Posterior vena cava (tissue), 2 donors: ENCODE data around the gene ACSS1. TPM values are rescaled to one million over a fixed set of nuclear protein-coding genes. Genes with fewer than 3 reads are reported as not detected.

Source experiments
- DNase-seq: peaks from one replicate; pipeline ENCODE4 v3.0.0-alpha.2; 2020; ENCODE audit warnings: low spot score
- intact Hi-C, 2 donors: fragments of 100-400 bp; cut with DNase I; formaldehyde crosslinking; loops; one replicate each; pipeline versions ENCODE4 v1.14.1 to v1.14.2; 2022 to 2023
- total RNA-seq, 2 donors: library from RNA; stranded (reverse); fragmentation: NEBNext Ultra II Directional; extraction: Animal tissue kit (Norgen Biotek cat#: 25700); gene quantifications; one replicate each; pipeline ENCODE4 v1.2.1, GENCODE V29; 2021
- donor health status: DM: yes; HTN: yes; CAD: no.
- donor health status: DM: yes; HTN: yes; CAD: no.

ACSS1 gene
- total RNA-seq, 2 donors from 2014 or later = 11.6 to 12.2 TPM

DNA sequence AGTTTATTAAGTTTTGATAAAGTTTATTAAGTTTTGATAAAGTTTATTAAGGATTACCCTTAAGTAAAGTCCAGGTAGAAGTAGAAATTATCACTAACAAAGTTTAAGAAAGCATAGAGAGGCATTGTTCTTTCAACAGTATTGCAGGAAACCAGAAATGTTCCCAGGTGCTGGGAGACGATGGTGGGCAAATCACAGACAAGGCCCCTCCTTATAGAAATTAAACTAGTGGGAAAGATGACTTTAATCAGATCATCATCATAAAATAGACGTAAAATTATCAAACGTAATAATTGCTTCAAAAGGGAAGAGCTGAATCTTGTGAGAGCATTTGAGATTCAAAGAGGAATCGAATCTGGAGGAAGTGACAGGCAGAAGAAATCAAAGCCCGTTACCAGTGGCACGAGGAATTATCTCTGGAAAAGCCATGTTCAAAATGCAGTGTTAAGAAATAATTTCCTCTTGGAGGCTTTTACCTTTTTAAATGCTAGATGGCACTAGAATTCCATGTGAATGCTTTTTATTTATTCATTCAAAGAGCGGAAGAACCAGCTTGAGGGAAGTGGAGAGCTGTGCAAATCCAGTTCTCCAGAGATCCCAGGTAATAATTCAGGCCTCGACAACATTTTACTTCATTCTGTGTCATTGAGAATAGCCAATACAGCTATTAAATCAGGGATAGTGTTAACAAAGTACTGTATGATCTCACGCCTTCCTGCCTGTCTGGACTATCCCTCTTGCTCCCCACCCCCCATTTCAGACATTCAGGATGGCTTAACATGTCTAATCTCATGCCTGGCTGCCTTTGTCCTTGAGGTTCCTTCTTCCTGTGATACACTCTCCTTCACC lies 64.4 kb downstream of the ACSS1 start:
- DNase-seq = no peak
- intact Hi-C loops = loop anchor here (2.0 to 10.0 kb wide), 3 partner anchors 71 to 401 kb away; partner anchors contain the start of gene ABHD12 (in 2 of the 2)

DNA sequence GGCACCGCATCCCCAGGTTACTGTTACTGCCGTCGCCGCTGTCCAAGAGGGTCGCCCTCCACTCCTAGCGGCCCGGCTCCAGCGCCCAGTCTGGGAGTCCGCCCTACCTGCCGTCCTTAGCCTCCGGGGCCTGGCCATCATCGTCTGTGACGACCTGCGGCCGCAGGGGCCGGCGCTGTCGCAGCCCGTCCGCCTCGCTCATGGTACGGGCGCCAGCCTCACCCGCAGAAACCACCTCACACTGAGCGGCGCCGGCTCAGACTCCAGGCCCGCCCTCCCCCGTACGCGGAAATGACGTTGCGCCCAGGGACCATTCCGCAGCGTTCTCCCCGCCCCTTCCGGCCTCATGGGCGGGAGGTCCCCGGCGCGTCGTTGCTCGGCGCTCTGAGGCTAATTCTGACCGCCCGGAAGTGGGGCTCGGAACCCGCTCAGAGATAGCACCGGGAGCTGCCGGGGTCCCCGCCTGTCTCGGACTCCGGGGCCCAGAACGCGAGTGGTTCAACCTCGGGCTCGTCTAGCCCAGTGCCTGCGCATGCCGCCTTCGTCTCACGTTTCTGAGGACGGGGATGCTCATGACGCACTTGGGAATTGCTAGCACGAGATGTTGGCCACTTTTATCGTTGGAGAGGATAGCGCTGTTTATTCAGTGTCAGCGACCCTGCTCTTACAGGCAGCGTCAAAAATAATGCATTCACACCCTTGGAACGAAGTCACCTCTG lies 65.3 kb downstream of the ACSS1 start, which contains the start of gene APMAP:
Gene APMAP, minus strand, starts transcription at position 265 of the 719 bp plus-strand sequence. Its CDS starts 63 bp downstream, at position 202.
- intact Hi-C loops = loop anchor here (5.0 to 10.0 kb wide), 2 partner anchors 400 to 402 kb away; partner anchors contain the start of gene ABHD12 (in 2 of the 2)
- peak; percentile 99 for DNase-seq

GRCh38 chr20:24991897-24992486 lies 65.9 kb downstream of the ACSS1 start:
- peak; percentile 84 for DNase-seq
- intact Hi-C loops = loop anchor here (5.0 to 10.0 kb wide), 2 partner anchors 400 to 403 kb away; partner anchors contain the start of gene ABHD12 (in 2 of the 2)

DNA sequence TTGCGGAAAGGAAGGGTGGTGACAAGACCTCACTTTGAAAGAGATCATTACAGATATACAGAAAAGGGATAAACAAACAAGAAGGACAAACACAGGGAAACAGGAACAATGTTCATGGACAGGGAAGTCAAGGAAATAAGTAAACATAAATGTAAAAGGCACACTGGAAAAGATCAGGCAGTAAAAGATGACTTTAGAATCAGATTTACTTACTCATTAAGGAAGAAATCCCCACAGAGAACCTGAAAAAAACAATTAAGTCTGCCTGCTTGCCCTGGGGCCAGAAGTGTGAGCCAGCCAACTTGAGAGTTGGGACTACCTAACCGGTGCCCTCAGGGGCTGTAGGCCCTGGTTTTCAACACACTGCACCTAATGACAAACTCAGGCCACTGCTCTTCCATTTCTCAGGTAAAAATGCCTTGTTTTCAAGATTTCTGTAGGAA lies 67.1 kb downstream of the ACSS1 start:
- intact Hi-C loops = loop anchor here (5.0 to 10.0 kb wide), 2 partner anchors 401 to 404 kb away; partner anchors contain the start of gene ABHD12 (in 2 of the 2)
- no peak for DNase-seq

GRCh38 chr20:24989162-24989561 lies 68.8 kb downstream of the ACSS1 start:
- intact Hi-C loops = no loop called here
- no peak for DNase-seq

- peak; percentile 44 for DNase-seq
- intact Hi-C loops = no loop called here
Measured at GRCh38 chr20:24987873-24988835, 69.8 kb downstream of the ACSS1 start.

- DNase-seq = no peak
- intact Hi-C loops = no loop called here
Measured at GRCh38 chr20:24987244-24987643, 70.7 kb downstream of the ACSS1 start.

DNA sequence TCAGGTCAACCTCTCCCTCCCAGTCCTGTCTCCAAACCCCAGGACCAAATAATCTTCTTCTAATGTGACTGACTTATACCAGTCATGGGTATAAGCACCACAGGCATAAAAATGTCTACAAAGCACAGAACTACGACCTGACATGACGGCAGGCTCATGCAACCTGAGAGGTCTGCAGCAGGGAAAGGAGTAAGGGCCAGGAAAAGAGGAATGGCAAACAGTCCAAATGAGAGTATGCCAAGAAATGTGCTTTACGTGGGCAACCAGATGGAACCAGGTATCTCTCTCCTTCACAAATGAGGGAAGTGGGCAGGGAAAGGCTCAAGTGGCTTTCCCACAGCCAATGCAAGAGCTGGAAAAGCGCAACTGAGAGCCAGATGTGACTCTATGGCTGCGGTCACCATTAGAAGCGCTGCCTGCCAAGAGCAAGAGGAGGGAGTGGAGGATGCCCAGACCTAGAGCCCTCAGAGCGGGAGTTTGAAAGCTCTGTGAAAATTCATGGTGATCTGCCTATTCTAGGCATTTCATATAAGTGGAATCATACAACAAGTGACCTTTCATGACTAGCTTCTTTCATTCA lies 71.4 kb downstream of the ACSS1 start:
- intact Hi-C loops = no loop called here
- no peak for DNase-seq

DNA sequence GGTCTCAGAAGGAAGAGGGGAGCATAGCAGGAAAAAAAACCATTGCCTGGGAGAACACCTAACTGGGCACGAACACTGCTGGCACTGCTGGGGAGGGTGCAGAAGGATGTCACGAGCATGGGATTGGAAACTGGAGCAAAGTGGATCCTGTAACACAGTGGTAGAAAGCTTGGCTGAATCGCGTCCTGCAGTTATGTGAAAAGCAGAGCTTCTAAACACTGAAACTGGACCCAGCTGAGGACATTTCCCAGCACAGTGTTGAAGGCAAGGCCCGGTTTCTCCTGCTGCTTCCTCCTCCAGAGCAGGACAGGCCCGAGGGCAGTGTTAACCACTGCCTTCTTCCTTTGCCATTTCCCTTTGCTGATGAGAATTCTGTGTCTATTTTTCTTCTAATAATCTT lies 72.1 kb downstream of the ACSS1 start:
- intact Hi-C loops = no loop called here
- peak; percentile 29 for DNase-seq

- intact Hi-C loops = no loop called here
Measured at GRCh38 chr20:24984961-24985640, 72.8 kb downstream of the ACSS1 start.

GRCh38 chr20:24983896-24984295 lies 74.0 kb downstream of the ACSS1 start:
- intact Hi-C loops = no loop called here
- no peak for DNase-seq

More at GRCh38 chr20:24984961-24985640, 72.8 kb downstream of the ACSS1 start:
- DNase-seq = no peak

GRCh38 chr20:24981790-24982189 lies 76.1 kb downstream of the ACSS1 start:
- intact Hi-C loops = no loop called here
- DNase-seq = no peak

DNA sequence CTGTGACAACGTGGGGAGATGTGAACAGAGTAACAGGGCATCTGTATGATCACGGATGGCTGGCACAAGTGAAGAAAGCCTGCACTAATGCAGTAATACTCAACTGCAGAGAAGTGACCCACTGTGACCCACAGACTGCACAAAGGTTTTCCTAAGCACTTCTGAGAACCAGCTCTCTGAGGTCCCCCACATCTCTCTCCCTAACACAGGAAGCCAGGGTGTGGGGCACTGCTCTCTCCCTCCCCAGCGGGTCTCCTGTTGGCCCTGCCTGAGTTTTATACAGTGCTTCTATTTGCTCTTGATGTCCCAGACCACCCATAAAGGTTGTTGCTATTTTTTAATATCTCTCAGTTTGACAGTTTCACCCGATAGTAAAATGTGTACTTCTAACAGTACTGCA lies 76.7 kb downstream of the ACSS1 start:
- intact Hi-C loops = no loop called here
- no peak for DNase-seq

DNA sequence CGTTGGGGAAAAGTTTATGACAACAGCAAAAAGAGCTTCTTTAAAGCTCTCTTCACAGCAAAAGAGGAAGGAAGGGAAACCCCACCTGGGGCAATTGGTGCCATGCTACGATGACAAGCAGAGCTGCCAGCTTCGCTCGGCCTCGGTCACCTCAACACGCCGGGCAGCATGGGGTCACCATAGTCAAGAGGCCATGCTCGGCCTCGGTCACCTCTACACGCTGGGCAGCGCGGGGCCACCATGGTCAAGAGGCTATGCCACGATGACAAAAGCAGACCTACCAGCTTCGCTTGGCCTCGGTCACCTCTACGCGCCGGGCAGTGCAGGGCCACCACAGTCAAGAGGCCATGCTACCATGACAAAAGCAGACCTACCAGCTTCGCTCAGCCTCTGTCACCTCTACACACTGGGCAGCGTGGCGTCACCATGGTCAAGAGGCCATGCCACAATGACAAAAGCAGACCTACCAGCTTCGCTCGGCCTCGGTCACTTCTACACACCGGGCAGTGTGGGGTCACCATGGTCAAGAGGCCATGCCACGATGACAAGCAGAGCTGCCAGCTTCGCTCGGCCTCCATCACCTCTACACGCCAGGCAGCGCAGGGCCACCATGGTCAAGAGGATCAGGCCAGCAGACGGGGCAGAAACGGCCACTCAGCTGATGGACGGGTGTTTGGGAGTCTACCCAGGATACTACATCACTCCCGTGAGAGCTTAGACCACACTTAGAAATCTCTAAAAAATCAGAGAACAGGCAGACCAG lies 77.5 kb downstream of the ACSS1 start:
- intact Hi-C loops = no loop called here
- no peak for DNase-seq

DNA sequence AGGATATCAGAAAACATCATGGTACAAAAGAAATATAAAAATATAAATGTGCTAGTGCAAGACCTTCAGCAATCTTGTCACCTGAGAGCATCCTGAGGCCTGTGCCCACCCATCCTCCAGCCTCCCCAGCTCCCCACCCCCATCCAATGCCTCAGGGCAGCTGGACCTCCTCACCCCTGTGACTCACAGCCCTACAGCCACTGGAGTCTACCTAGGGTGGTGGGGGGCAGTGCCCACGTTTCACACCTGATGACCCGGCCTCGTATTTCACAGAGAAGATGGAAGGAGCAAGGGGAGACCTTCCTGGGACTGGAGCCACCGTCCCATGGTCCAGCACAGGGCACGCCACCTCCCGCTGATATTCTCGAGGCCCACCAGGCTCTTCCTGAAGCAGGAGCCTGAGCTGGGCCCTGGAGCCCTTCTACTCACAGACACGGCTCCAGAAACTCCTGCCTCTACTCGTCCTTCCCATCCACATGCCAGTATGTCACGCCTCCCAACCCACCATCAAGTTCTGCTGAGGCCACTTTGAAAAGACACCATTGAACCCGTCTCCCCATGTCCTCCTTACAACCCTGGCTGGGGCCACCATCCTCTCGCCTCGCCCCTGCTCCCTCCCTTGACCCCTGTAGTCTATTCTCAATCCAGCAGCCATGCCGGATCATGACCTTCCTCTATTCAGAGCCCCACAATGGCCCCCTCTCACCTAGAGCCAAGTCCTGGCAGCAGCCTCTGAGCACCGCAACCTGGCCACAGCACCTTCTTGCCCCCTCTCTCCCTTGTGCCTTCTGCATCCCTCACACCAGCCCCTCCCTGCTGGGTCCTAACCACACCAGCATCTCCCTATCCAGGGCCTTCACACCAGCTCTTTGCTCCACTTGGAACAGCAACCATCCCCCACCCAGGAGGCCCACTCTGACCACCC lies 78.6 kb downstream of the ACSS1 start:
- intact Hi-C loops = no loop called here
- DNase-seq = no peak

GRCh38 chr20:24978513-24978912 lies 79.4 kb downstream of the ACSS1 start:
- no peak for DNase-seq
- intact Hi-C loops = no loop called here
